Thyroid gland (tissue), 4 donors: ENCODE data around the gene ARHGEF6. TPM values are rescaled to one million over a fixed set of nuclear protein-coding genes. Genes with fewer than 3 reads are reported as not detected.

Source experiments
- DNase-seq, 2 donors: peaks; one replicate each; pipeline ENCODE4 v3.0.0-alpha.2; 2019
- H3K27ac ChIP-seq, 3 donors: fragments of 200-600 bp; sonication (generic); 1 replicate in 2 of 3; 2 replicates in 1 of 3; pipeline ENCODE4 v1.5.1; 2016 to 2019; ENCODE audit warnings: mild to moderate bottlenecking in 1 of 3, moderate library complexity in 1 of 3
- H3K27me3 ChIP-seq: fragments of 200-600 bp; sonication (generic); one replicate; pipeline ENCODE4 v1.5.1; 2019
- H3K36me3 ChIP-seq, 2 donors: fragments of 200-600 bp; sonication (generic); one replicate each; pipeline ENCODE4 v1.5.1; 2016 to 2019
- H3K4me1 ChIP-seq, 2 donors: fragments of 200-600 bp; sonication (generic); one replicate each; pipeline ENCODE4 v1.5.1; 2017 to 2019
- H3K4me3 ChIP-seq, 3 donors: fragments of 200-600 bp; sonication (generic); replicated peaks in 1 of 3; 1 replicate in 2 of 3; 2 replicates in 1 of 3; pipeline ENCODE4 v1.5.1; 2016; ENCODE audit warnings: mild to moderate bottlenecking in 1 of 3
- H3K9me3 ChIP-seq: fragments of 200-600 bp; sonication (generic); one replicate; pipeline ENCODE4 v1.5.1; 2017
- CTCF ChIP-seq, 6 experiments: fragments of 200-600 bp in 3 of 6; fragments of 450-650 bp in 3 of 6; sonication (generic) in 3 of 6; IDR thresholded peaks; one replicate each; pipeline ENCODE4 v1.5.1; 2016 to 2019; ENCODE audit warnings: antibody characterized with exemption in 6 of 6, mild to moderate bottlenecking in 2 of 6, inconsistent platforms in 1 of 6, moderate library complexity in 1 of 6
- POLR2A ChIP-seq, 2 donors: fragments of 450-650 bp; IDR thresholded peaks; one replicate each; pipeline ENCODE4 v1.6.1; 2017; ENCODE audit warnings: antibody characterized with exemption in 2 of 2, mild to moderate bottlenecking in 2 of 2, moderate library complexity in 1 of 2
- WGBS, 2 donors: methylation state at CpG; one replicate each; pipeline ENCODE4 v1.1.5; 2017; 5-methylcytosine and 5-hydroxymethylcytosine counted together
- intact Hi-C: fragments of 100-400 bp; cut with DNase I; formaldehyde crosslinking; loops from one replicate; pipeline ENCODE4 v1.15.1; 2023
- total RNA-seq, 4 donors: library from RNA; depleted of rRNA; stranded (reverse); fragments of >200 nt; gene quantifications; one replicate each; pipeline ENCODE4 v1.2.3, GENCODE V29; 2016

The ARHGEF6 gene
- total RNA-seq, 4 donors from 2014 or later, result 3.5 to 12.0 (median 6.4) TPM

- Histone ChIP-seq H3K4me1 (no peaks in the 10 kb centered on the region), H3K27me3 (no peaks in the 10 kb centered on the region), H3K27ac (no peak overlapping the region), H3K9me3 (no peaks in the 10 kb centered on the region), H3K4me3 (no peak overlapping the region), H3K36me3 (no peaks in the 10 kb centered on the region)
- no peak for DNase-seq
- WGBS, 2 donors, result 70 to 73% methylated on average over 5 to 6 of the region's 6 CpGs
- TF ChIP-seq CTCF (IDR thresholded peaks at IDR 0.05) (no peak), POLR2A (IDR thresholded peaks at IDR 0.05) (no peak)
- intact Hi-C loops, result no loop called here
These were observed 91.3 kb downstream of the ARHGEF6 start for GRCh38 chrX:136689436-136689835.

- DNase-seq, result no peak
- Histone ChIP-seq H3K4me1 (no peaks in the 10 kb centered on the region), H3K4me3 (no peak overlapping the region), H3K36me3 (no peaks in the 10 kb centered on the region), H3K27me3 (no peaks in the 10 kb centered on the region), H3K9me3 (no peaks in the 10 kb centered on the region), H3K27ac (no peak overlapping the region)
- intact Hi-C loops, result no loop called here
- WGBS, 2 donors, result 82 to 94% methylated on average over 1 of the region's 1 CpG
- no peak for TF ChIP-seq POLR2A (IDR thresholded peaks at IDR 0.05)
These were observed 93.3 kb downstream of the ARHGEF6 start for GRCh38 chrX:136687457-136687856.

GRCh38 chrX:136684120-136684519, 96.6 kb downstream of the ARHGEF6 start:
- TF ChIP-seq POLR2A (IDR thresholded peaks at IDR 0.05), result no peak
- no peak for TF ChIP-seq CTCF (IDR thresholded peaks at IDR 0.05)

GRCh38 chrX:136679531-136679930, 101.2 kb downstream of the ARHGEF6 start:
- H3K36me3 ChIP-seq, result no peaks in the 10 kb centered on the region
- no peak for TF ChIP-seq CTCF (IDR thresholded peaks at IDR 0.05)
- no peak for TF ChIP-seq POLR2A (IDR thresholded peaks at IDR 0.05)
- WGBS, 2 donors, result 39 to 63% methylated on average over 3 to 6 of the region's 6 CpGs
- H3K4me3 ChIP-seq, result no peak overlapping the region
- no peak for DNase-seq
- no peak overlapping the region for H3K27ac ChIP-seq
- intact Hi-C loops, result no loop called here
- H3K27me3 ChIP-seq, result no peaks in the 10 kb centered on the region
- H3K4me1 ChIP-seq, result no peaks in the 10 kb centered on the region
- H3K9me3 ChIP-seq, result no peaks in the 10 kb centered on the region

More at GRCh38 chrX:136684120-136684519, 96.6 kb downstream of the ARHGEF6 start:
- H3K27me3 ChIP-seq, result no peaks in the 10 kb centered on the region
- no peaks in the 10 kb centered on the region for H3K36me3 ChIP-seq
- H3K9me3 ChIP-seq, result no peaks in the 10 kb centered on the region
- no peak overlapping the region for H3K27ac ChIP-seq
- H3K4me1 ChIP-seq, result no peaks in the 10 kb centered on the region
- 92 to 95% methylated on average over 5 of the region's 5 CpGs for whole genome bisulfite sequencing, 2 donors
- no peak for DNase-seq
- no peak overlapping the region for H3K4me3 ChIP-seq
- intact Hi-C loops, result no loop called here

GRCh38 chrX:136674270-136674985, 106.3 kb downstream of the ARHGEF6 start:
- H3K27ac ChIP-seq, result no peak overlapping the region
- TF ChIP-seq POLR2A (IDR thresholded peaks at IDR 0.05) (no peak), CTCF (IDR thresholded peaks at IDR 0.05) (no peak)
- H3K9me3 ChIP-seq, result no peaks in the 10 kb centered on the region
- H3K27me3 ChIP-seq, result no peaks in the 10 kb centered on the region
- no peaks in the 10 kb centered on the region for H3K36me3 ChIP-seq
- H3K4me1 ChIP-seq, result no peaks in the 10 kb centered on the region
- no peak overlapping the region for H3K4me3 ChIP-seq
- DNase-seq, result no peak
- WGBS, 2 donors, result 71 to 72% methylated on average over 5 of the region's 5 CpGs
- intact Hi-C loops, result no loop called here
